Activated CD4-positive, CD25-positive, alpha-beta regulatory T cell treated with anti-CD3 and anti-CD28 coated beads, Interleukin-2, amount 50 U/mL, for 72 hours (primary cell): ENCODE data around the gene AGAP3.

ENCODE experiments used
- DNase-seq: peaks from one replicate; pipeline ENCODE4 v3.0.0; 2021

The AGAP3 gene

DNA sequence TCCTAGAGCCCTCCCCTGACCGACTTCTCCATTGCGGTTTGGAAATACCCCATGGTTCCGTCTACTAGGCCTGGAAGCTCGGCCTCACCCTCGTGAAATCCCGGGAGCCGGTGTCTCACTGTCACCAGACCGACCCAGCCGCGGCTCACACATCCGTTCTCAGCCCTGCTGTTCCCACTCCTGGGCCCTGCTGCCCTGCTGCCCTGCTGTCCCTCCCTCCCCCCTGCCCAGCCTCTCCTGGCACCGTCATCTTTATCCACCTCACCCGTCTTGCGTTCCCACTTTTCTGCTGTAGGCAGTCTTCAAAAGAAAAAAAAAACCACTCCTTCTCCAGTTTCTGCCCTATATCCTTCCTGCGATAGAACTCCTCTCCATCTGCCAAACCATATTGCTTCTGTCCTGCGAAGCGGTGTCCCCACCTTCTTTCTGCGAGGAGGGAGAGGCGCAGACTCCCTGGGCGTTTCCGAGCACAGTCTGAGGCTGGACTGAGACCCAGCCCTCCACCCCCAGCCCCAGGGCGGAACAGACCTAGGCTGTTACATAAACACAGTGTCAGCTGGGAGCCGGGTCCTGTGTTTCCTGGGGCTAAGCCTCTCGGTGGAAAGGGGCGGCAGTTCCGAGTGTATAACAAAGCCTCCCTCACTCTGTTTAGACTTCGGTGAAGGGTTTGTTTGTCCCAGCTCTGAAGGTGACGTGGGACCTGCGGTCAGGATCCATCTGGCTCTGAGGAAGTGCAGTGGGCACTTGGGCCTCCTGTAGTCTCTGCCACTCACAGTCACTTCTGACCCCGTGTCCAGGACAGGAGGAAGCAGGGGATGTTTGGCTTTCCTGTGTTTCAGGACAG, 2.8 kb downstream of the AGAP3 start:
- DNase-seq, result no peak

- no peak for DNase-seq
Measured at GRCh38 chr7:151089893-151090730, 3.8 kb downstream of the AGAP3 start.

GRCh38 chr7:151091003-151091402, 4.7 kb downstream of the AGAP3 start:
- no peak for DNase-seq

- no peak for DNase-seq
Measured at GRCh38 chr7:151091431-151091830, 5.2 kb downstream of the AGAP3 start.

DNA sequence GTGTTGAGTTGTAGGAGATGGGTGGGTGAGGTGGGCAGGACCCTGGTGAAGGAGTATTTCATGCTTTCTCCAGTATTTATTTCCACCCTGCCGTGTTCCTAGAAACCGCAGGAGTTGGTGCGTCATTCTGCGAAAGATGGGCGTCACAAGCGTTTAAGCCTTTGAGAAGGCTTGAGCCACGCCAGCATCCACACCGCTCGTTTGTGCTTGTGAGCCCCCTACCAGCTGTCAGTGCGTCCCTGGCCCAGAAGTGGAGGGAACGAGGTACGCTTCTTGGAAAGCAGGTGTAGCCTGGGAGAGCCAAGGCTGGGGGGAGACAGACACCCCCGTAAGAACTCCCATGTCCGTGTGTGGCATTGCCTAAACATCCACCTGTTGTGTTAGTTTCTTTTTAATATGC, 5.7 kb downstream of the AGAP3 start:
- no peak for DNase-seq

GRCh38 chr7:151093748-151094147, 7.5 kb downstream of the AGAP3 start:
- DNase-seq, result no peak

DNA sequence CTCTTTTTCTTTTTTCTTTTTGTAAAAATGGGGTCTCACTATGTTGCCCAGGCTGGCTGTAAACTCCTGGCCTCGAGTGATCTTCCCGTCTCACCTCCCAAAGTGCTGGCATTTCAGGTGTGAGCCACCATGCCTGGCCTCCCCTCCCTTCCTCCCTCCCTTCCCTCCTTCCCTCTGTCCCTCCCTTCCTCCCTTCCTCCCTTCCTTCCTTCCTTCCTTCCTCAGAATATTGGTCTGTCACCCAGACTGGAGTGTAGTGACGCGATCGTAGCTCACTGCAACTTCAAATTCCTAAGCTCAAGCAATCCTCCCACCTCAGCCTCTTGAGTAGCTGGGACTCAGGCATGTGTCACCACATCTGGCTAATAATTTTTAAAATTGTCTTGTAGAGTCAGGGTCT, 8.4 kb downstream of the AGAP3 start:
- DNase-seq, result no peak

- DNase-seq, result no peak
Measured at GRCh38 chr7:151095123-151095797, 9.0 kb downstream of the AGAP3 start.

DNA sequence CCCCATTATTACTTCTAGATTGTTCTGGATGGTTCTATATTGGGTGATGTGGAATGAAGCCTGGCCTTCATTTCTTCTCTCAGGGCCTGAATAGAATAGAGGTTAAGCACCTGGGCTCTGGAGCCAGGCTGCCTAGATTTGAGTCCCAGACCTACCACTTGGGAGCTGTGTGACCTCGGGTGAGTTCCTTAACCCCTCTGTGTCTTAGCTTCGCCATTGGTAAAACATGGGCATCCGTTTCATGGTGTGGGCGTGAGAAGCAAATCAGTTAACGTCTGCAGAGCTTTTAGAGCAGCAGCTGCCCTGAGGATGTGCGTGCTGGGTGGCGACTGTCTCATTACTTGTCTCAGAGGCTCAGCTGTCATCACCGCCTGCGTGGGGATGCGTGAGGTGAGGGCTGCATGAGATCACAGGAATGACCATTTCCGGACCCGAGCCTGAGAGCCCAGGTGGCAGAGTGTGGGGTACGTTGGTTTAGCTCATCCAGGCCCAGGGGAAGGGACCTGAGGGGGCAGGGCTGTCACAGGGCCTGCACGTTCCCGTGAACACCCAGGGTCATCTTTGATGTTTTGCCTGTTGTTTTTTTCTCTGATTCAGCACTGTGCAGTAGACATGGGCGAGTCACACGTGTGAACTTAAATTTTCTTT, 9.7 kb downstream of the AGAP3 start:
- DNase-seq, result no peak

GRCh38 chr7:151099486-151100211, 13.4 kb downstream of the AGAP3 start:
- DNase-seq, result no peak

DNA sequence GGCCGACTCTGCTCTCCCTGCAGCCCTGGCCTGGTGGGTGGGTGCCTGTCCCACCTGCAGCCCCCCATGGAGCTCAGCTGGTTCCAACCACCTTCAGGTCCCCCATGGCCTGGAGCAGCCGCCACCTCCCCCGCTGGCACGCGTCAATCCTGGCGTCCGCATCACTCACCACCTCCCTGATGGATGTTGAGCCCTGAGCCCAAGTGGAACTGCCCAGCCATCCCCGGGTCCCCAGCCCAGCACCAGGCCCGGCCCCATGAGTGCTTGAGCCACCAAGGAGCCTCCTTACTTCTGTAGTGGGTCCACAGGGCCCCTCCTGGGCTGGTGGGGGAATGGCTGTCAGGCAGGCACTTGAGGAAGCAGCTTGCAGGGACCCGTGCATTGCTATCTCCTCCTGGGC, 14.6 kb downstream of the AGAP3 start:
- DNase-seq, result no peak

- DNase-seq, result no peak
Measured at GRCh38 chr7:151101621-151102396, 15.5 kb downstream of the AGAP3 start.

DNA sequence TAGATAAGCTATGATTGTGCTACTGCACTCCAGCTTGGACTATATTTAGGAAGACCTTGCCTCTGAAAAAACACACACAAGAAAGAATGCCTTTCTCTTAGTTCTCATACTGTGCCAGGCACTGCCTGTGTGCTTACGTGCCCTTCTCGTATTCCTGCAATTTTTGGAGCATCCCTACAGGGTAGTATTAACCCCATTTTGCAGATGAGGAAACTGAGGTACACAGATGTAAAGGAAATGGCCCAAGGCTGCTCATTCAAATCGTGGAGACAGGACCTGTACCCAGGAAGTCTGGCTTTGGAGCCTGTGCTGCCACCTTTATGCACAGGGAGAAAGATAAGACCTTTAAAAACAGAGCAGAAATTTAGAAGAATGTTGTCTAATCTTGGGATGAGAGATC, 16.7 kb downstream of the AGAP3 start:
- DNase-seq, result no peak

GRCh38 chr7:151103973-151104372, 17.7 kb downstream of the AGAP3 start:
- DNase-seq, result no peak

DNA sequence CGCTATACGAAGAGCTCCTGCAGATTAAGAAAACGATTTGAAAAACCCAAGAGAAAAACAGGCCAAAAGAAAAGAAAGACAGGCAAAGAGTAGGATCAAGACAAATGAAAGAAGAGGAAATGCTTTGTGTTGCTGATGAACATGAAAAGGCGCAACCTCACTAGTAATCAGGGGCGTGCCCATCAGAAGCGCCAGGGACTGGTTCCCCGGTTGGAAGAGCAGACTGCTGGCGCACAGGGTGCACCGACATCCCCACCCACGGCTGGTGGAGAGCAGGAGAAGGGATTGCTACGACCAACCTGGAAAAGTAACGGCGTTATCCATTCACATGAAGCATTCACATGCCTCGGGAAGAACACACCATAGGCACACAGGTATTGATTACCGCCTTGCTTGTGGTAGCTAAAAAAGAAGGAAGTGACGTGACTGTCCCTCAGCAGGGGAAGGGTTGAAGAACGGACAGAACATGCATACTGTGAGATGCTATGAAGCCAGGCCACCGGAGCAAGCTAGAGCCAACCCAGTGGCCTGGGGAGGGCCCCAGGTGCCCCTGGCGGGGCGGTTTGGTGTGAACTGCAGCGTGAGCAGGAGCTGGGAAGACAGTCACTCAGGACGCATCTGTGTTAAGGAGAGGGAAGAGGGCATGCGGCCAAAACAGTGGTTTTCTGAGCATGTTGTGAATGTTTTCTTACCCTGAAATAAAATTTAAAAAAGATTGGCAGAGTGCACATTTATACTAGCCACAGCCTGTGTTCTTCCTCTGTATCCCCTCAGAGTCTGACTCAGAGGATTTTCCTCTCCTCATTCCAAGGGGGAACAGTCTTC, 18.3 kb downstream of the AGAP3 start:
- DNase-seq, result no peak

DNA sequence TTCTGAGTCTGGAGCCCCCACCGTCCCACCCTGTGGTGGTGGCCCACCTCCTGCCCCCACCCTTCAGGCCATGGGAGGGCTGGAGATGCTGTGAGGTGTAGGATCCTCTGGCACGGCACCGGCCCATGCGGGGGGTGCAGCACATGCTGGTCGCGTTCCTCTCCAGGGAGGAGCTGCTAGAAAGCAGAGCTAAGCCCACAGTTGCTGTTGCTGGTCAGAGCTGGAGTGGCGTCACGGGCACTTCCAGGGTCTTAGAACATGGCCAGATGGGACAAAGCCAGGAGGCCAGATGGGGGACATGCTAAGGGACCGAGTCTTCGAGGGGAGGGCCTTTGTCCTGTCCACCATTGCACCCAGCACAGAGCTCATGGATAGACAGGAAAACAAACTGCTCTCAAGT, 21.6 kb downstream of the AGAP3 start:
- no peak for DNase-seq

GRCh38 chr7:151109094-151110048, 23.1 kb downstream of the AGAP3 start:
- DNase-seq, result no peak

GRCh38 chr7:151110236-151110940, 24.1 kb downstream of the AGAP3 start:
- DNase-seq, result no peak
